Measurements from ENCODE around the gene PAF1.

PAF1 gene

GRCh38 chr19:39355253-39355652 is 35.7 kb downstream of the PAF1 start:
- Histone ChIP-seq H3K27me3 (ENCODE audit: control insufficient read depth in 1 of 2, insufficient read depth in 2 of 2, low read length in 2 of 2) (no peaks in the 10 kb centered on the region), H3K9me3 (ENCODE audit: control insufficient read depth in 1 of 2, low read length in 2 of 2) (no peaks in the 10 kb centered on the region), H3K36me3 (ENCODE audit: control insufficient read depth in 1 of 2, insufficient read depth in 2 of 2, low read length in 2 of 2) (peaks cover 42 to 76% of the 10 kb centered on the region in 2 donors), H3K4me1 (ENCODE audit: control insufficient read depth in 1 of 2, insufficient read depth in 2 of 2, low read length in 2 of 2) (no peaks in the 10 kb centered on the region), H3K9ac (ENCODE audit: low read depth in 1 of 2, low read length in 2 of 2) (no peak overlapping the region), H3K27ac (ENCODE audit: low read depth, low read length) (no peak overlapping the region), H3K4me3 (ENCODE audit: low read depth in 1 of 2, low read length in 2 of 2) (no peak overlapping the region)

- H3K4me1 ChIP-seq (ENCODE audit: control insufficient read depth in 1 of 2, insufficient read depth in 2 of 2, low read length in 2 of 2) = no peaks in the 10 kb centered on the region
- no peak overlapping the region for H3K27ac ChIP-seq (ENCODE audit: low read depth, low read length)
- H3K9ac ChIP-seq (ENCODE audit: low read depth in 1 of 2, low read length in 2 of 2) = no peak overlapping the region
- H3K4me3 ChIP-seq (ENCODE audit: low read depth in 1 of 2, low read length in 2 of 2) = no peak overlapping the region
- no peaks in the 10 kb centered on the region for H3K27me3 ChIP-seq (ENCODE audit: control insufficient read depth in 1 of 2, insufficient read depth in 2 of 2, low read length in 2 of 2)
- no peaks in the 10 kb centered on the region for H3K9me3 ChIP-seq (ENCODE audit: control insufficient read depth in 1 of 2, low read length in 2 of 2)
- H3K36me3 ChIP-seq (ENCODE audit: control insufficient read depth in 1 of 2, insufficient read depth in 2 of 2, low read length in 2 of 2) = peaks cover 31 to 62% of the 10 kb centered on the region in 2 donors
Measured at GRCh38 chr19:39352381-39353255, 38.3 kb downstream of the PAF1 start.

GRCh38 chr19:39351537-39352064 is 39.3 kb downstream of the PAF1 start:
- no peaks in the 10 kb centered on the region for H3K9me3 ChIP-seq (ENCODE audit: control insufficient read depth in 1 of 2, low read length in 2 of 2)
- no peak overlapping the region for H3K27ac ChIP-seq (ENCODE audit: low read depth, low read length)
- peaks cover 21 to 51% of the 10 kb centered on the region in 2 donors for H3K36me3 ChIP-seq (ENCODE audit: control insufficient read depth in 1 of 2, insufficient read depth in 2 of 2, low read length in 2 of 2)
- H3K9ac ChIP-seq (ENCODE audit: low read depth in 1 of 2, low read length in 2 of 2) = no peak overlapping the region
- no peaks in the 10 kb centered on the region for H3K27me3 ChIP-seq (ENCODE audit: control insufficient read depth in 1 of 2, insufficient read depth in 2 of 2, low read length in 2 of 2)
- no peaks in the 10 kb centered on the region for H3K4me1 ChIP-seq (ENCODE audit: control insufficient read depth in 1 of 2, insufficient read depth in 2 of 2, low read length in 2 of 2)
- H3K4me3 ChIP-seq (ENCODE audit: low read depth in 1 of 2, low read length in 2 of 2) = no peak overlapping the region

- no peak overlapping the region for H3K4me3 ChIP-seq (ENCODE audit: low read depth in 1 of 2, low read length in 2 of 2)
- H3K9me3 ChIP-seq (ENCODE audit: control insufficient read depth in 1 of 2, low read length in 2 of 2) = no peaks in the 10 kb centered on the region
- no peak overlapping the region for H3K9ac ChIP-seq (ENCODE audit: low read depth in 1 of 2, low read length in 2 of 2)
- peaks cover 0 to 3% of the 10 kb centered on the region in 2 donors for H3K4me1 ChIP-seq (ENCODE audit: control insufficient read depth in 1 of 2, insufficient read depth in 2 of 2, low read length in 2 of 2)
- H3K27ac ChIP-seq (ENCODE audit: low read depth, low read length) = no peak overlapping the region
- H3K36me3 ChIP-seq (ENCODE audit: control insufficient read depth in 1 of 2, insufficient read depth in 2 of 2, low read length in 2 of 2) = peaks cover 10 to 37% of the 10 kb centered on the region in 2 donors
- H3K27me3 ChIP-seq (ENCODE audit: control insufficient read depth in 1 of 2, insufficient read depth in 2 of 2, low read length in 2 of 2) = no peaks in the 10 kb centered on the region
Measured at GRCh38 chr19:39350156-39350555, 40.8 kb downstream of the PAF1 start.

GRCh38 chr19:39349326-39349725 is 41.6 kb downstream of the PAF1 start:
- H3K36me3 ChIP-seq (ENCODE audit: control insufficient read depth in 1 of 2, insufficient read depth in 2 of 2, low read length in 2 of 2) = peaks cover 10 to 31% of the 10 kb centered on the region in 2 donors
- peaks cover under 1 to 6% of the 10 kb centered on the region in 2 donors for H3K4me1 ChIP-seq (ENCODE audit: control insufficient read depth in 1 of 2, insufficient read depth in 2 of 2, low read length in 2 of 2)

GRCh38 chr19:39347332-39348164 is 43.4 kb downstream of the PAF1 start:
- peaks cover 13% of the 10 kb centered on the region in 2 donors for H3K4me1 ChIP-seq (ENCODE audit: control insufficient read depth in 1 of 2, insufficient read depth in 2 of 2, low read length in 2 of 2)
- no peak overlapping the region for H3K27ac ChIP-seq (ENCODE audit: low read depth, low read length)
- no peak overlapping the region for H3K9ac ChIP-seq (ENCODE audit: low read depth in 1 of 2, low read length in 2 of 2)
- H3K9me3 ChIP-seq (ENCODE audit: control insufficient read depth in 1 of 2, low read length in 2 of 2) = no peaks in the 10 kb centered on the region
- no peaks in the 10 kb centered on the region for H3K27me3 ChIP-seq (ENCODE audit: control insufficient read depth in 1 of 2, insufficient read depth in 2 of 2, low read length in 2 of 2)
- H3K36me3 ChIP-seq (ENCODE audit: control insufficient read depth in 1 of 2, insufficient read depth in 2 of 2, low read length in 2 of 2) = peaks cover 10 to 19% of the 10 kb centered on the region in 2 donors
- no peak overlapping the region for H3K4me3 ChIP-seq (ENCODE audit: low read depth in 1 of 2, low read length in 2 of 2)

More at GRCh38 chr19:39349326-39349725, 41.6 kb downstream of the PAF1 start:
- no peak overlapping the region for H3K27ac ChIP-seq (ENCODE audit: low read depth, low read length)
- no peak overlapping the region for H3K9ac ChIP-seq (ENCODE audit: low read depth in 1 of 2, low read length in 2 of 2)
- no peaks in the 10 kb centered on the region for H3K27me3 ChIP-seq (ENCODE audit: control insufficient read depth in 1 of 2, insufficient read depth in 2 of 2, low read length in 2 of 2)
- H3K9me3 ChIP-seq (ENCODE audit: control insufficient read depth in 1 of 2, low read length in 2 of 2) = no peaks in the 10 kb centered on the region
- H3K4me3 ChIP-seq (ENCODE audit: low read depth in 1 of 2, low read length in 2 of 2) = no peak overlapping the region

GRCh38 chr19:39345956-39346355 is 45.0 kb downstream of the PAF1 start:
- peaks cover 14 to 16% of the 10 kb centered on the region in 2 donors for H3K4me1 ChIP-seq (ENCODE audit: control insufficient read depth in 1 of 2, insufficient read depth in 2 of 2, low read length in 2 of 2)
- no peaks in the 10 kb centered on the region for H3K9me3 ChIP-seq (ENCODE audit: control insufficient read depth in 1 of 2, low read length in 2 of 2)
- peaks cover 4 to 8% of the 10 kb centered on the region in 2 donors for H3K36me3 ChIP-seq (ENCODE audit: control insufficient read depth in 1 of 2, insufficient read depth in 2 of 2, low read length in 2 of 2)
- H3K27ac ChIP-seq (ENCODE audit: low read depth, low read length) = no peak overlapping the region
- no peaks in the 10 kb centered on the region for H3K27me3 ChIP-seq (ENCODE audit: control insufficient read depth in 1 of 2, insufficient read depth in 2 of 2, low read length in 2 of 2)
- H3K9ac ChIP-seq (ENCODE audit: low read depth in 1 of 2, low read length in 2 of 2) = no peak overlapping the region
- no peak overlapping the region for H3K4me3 ChIP-seq (ENCODE audit: low read depth in 1 of 2, low read length in 2 of 2)

GRCh38 chr19:39342647-39343305 is 48.1 kb downstream of the PAF1 start:
- H3K4me1 ChIP-seq (ENCODE audit: control insufficient read depth in 1 of 2, insufficient read depth in 2 of 2, low read length in 2 of 2) = peaks cover 19 to 22% of the 10 kb centered on the region in 2 donors
- H3K27me3 ChIP-seq (ENCODE audit: control insufficient read depth in 1 of 2, insufficient read depth in 2 of 2, low read length in 2 of 2) = no peaks in the 10 kb centered on the region
- H3K36me3 ChIP-seq (ENCODE audit: control insufficient read depth in 1 of 2, insufficient read depth in 2 of 2, low read length in 2 of 2) = no peaks in the 10 kb centered on the region
- H3K27ac ChIP-seq (ENCODE audit: low read depth, low read length) = peak overlapping the region; percentile 36
- H3K9ac ChIP-seq (ENCODE audit: low read depth in 1 of 2, low read length in 2 of 2) = peak overlapping the region; percentile 77 to 91
- H3K4me3 ChIP-seq (ENCODE audit: low read depth in 1 of 2, low read length in 2 of 2) = peak overlapping the region; percentile 75 to 87
- H3K9me3 ChIP-seq (ENCODE audit: control insufficient read depth in 1 of 2, low read length in 2 of 2) = no peaks in the 10 kb centered on the region

- peaks cover 19 to 22% of the 10 kb centered on the region in 2 donors for H3K4me1 ChIP-seq (ENCODE audit: control insufficient read depth in 1 of 2, insufficient read depth in 2 of 2, low read length in 2 of 2)
- H3K27me3 ChIP-seq (ENCODE audit: control insufficient read depth in 1 of 2, insufficient read depth in 2 of 2, low read length in 2 of 2) = no peaks in the 10 kb centered on the region
- peak within 1 kb of the TSS; percentile 67 for H3K27ac ChIP-seq (ENCODE audit: low read depth, low read length)
- H3K9me3 ChIP-seq (ENCODE audit: control insufficient read depth in 1 of 2, low read length in 2 of 2) = no peaks in the 10 kb centered on the region
- peak within 1 kb of the TSS; percentile 80 to 87 for H3K4me3 ChIP-seq (ENCODE audit: low read depth in 1 of 2, low read length in 2 of 2)
- no peaks in the 10 kb centered on the region for H3K36me3 ChIP-seq (ENCODE audit: control insufficient read depth in 1 of 2, insufficient read depth in 2 of 2, low read length in 2 of 2)
- H3K9ac ChIP-seq (ENCODE audit: low read depth in 1 of 2, low read length in 2 of 2) = peak within 1 kb of the TSS; percentile 77 to 91
Measured at GRCh38 chr19:39341719-39342604, 48.9 kb downstream of the PAF1 start, which contains the start of gene SAMD4B. Gene SAMD4B, plus strand, starts transcription at chr19:39342421. Its CDS starts 14,473 bp downstream, at chr19:39356894.

All from duodenal mucosa (tissue), 2 donors.